WERI-Rb-1 (cell line): ENCODE results near the gene RYR3.

Experiments
- DNase-seq: peaks from one replicate; pipeline ENCODE4 v3.0.0-alpha.2; 2020
- H3K27ac ChIP-seq: fragments of 250-450 bp; sonication (Bioruptor Pico); 2 replicates; pipeline ENCODE4 v1.5.1; 2020; ENCODE audit warnings: mild to moderate bottlenecking, moderate library complexity
- H3K27me3 ChIP-seq: fragments of 250-450 bp; sonication (Bioruptor Pico); 2 replicates; pipeline ENCODE4 v1.5.1; 2021; ENCODE audit warnings: mild to moderate bottlenecking, low read depth, moderate library complexity; ENCODE audit not compliant: insufficient read depth, severe bottlenecking
- H3K36me3 ChIP-seq: fragments of 250-450 bp; sonication (Bioruptor Pico); 2 replicates; pipeline ENCODE4 v1.5.1; 2020; ENCODE audit warnings: mild to moderate bottlenecking, moderate library complexity
- H3K4me3 ChIP-seq: 2 replicates; pipeline ENCODE4 v1.5.1; 2011; ENCODE audit warnings: low read depth, mild to moderate bottlenecking, control low read depth, low read length
- H3K9me3 ChIP-seq: fragments of 250-450 bp; sonication (Bioruptor Pico); 2 replicates; pipeline ENCODE4 v1.5.1; 2021; ENCODE audit warnings: mild to moderate bottlenecking, moderate library complexity; ENCODE audit not compliant: severe bottlenecking
- TF ChIP-seq, protein P1 (sequence below): IDR thresholded peaks from 2 replicates; pipeline ENCODE4 v1.5.1; 2011; ENCODE audit warnings: low read depth, mild to moderate bottlenecking, control low read depth, inconsistent platforms, low read length

The RYR3 gene

GRCh38 chr15:33526532-33526931 lies 215.8 kb downstream of the RYR3 start:
- TF ChIP-seq, protein P1, sequence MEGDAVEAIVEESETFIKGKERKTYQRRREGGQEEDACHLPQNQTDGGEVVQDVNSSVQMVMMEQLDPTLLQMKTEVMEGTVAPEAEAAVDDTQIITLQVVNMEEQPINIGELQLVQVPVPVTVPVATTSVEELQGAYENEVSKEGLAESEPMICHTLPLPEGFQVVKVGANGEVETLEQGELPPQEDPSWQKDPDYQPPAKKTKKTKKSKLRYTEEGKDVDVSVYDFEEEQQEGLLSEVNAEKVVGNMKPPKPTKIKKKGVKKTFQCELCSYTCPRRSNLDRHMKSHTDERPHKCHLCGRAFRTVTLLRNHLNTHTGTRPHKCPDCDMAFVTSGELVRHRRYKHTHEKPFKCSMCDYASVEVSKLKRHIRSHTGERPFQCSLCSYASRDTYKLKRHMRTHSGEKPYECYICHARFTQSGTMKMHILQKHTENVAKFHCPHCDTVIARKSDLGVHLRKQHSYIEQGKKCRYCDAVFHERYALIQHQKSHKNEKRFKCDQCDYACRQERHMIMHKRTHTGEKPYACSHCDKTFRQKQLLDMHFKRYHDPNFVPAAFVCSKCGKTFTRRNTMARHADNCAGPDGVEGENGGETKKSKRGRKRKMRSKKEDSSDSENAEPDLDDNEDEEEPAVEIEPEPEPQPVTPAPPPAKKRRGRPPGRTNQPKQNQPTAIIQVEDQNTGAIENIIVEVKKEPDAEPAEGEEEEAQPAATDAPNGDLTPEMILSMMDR: no peak
- no peaks in the 10 kb centered on the region for H3K36me3 ChIP-seq
- DNase-seq: no peak
- no peaks in the 10 kb centered on the region for H3K9me3 ChIP-seq
- H3K4me3 ChIP-seq: no peak overlapping the region
- H3K27ac ChIP-seq: no peak overlapping the region
- H3K27me3 ChIP-seq: no peaks in the 10 kb centered on the region

GRCh38 chr15:33533197-33533596 lies 222.4 kb downstream of the RYR3 start:
- DNase-seq: no peak
- H3K9me3 ChIP-seq: peaks cover 2% of the 10 kb centered on the region
- H3K4me3 ChIP-seq: no peak overlapping the region
- TF ChIP-seq, protein P1: no peak
- no peaks in the 10 kb centered on the region for H3K27me3 ChIP-seq
- H3K36me3 ChIP-seq: no peaks in the 10 kb centered on the region
- no peak overlapping the region for H3K27ac ChIP-seq

DNA sequence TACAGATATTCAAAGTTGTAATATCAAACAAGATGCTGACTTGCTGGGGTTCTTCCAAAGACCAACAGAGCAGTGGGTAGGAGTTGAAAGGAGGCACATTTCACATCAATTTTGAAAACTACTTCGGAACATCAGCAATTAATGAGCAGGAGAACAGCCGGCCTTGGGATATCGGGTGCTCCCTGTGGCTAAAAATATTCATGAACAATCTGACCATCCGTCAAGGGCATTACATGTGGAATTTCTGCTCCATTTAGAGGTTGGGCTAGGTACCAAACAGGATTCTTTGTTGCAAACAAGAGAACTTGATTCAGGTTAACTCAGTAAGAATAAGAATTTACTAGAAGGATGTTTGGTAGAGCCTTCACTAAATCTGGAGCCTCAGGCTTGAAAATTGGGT lies 223.9 kb downstream of the RYR3 start:
- H3K27ac ChIP-seq: no peak overlapping the region
- H3K9me3 ChIP-seq: peaks cover 3% of the 10 kb centered on the region
- no peak for DNase-seq
- no peaks in the 10 kb centered on the region for H3K36me3 ChIP-seq
- TF ChIP-seq, protein P1: no peak
- H3K27me3 ChIP-seq: no peaks in the 10 kb centered on the region
- H3K4me3 ChIP-seq: no peak overlapping the region

GRCh38 chr15:33535135-33535534 lies 224.4 kb downstream of the RYR3 start:
- no peak overlapping the region for H3K4me3 ChIP-seq
- no peak for DNase-seq
- peaks cover 3% of the 10 kb centered on the region for H3K9me3 ChIP-seq
- TF ChIP-seq, protein P1: no peak
- H3K36me3 ChIP-seq: no peaks in the 10 kb centered on the region
- H3K27ac ChIP-seq: no peak overlapping the region
- no peaks in the 10 kb centered on the region for H3K27me3 ChIP-seq

DNA sequence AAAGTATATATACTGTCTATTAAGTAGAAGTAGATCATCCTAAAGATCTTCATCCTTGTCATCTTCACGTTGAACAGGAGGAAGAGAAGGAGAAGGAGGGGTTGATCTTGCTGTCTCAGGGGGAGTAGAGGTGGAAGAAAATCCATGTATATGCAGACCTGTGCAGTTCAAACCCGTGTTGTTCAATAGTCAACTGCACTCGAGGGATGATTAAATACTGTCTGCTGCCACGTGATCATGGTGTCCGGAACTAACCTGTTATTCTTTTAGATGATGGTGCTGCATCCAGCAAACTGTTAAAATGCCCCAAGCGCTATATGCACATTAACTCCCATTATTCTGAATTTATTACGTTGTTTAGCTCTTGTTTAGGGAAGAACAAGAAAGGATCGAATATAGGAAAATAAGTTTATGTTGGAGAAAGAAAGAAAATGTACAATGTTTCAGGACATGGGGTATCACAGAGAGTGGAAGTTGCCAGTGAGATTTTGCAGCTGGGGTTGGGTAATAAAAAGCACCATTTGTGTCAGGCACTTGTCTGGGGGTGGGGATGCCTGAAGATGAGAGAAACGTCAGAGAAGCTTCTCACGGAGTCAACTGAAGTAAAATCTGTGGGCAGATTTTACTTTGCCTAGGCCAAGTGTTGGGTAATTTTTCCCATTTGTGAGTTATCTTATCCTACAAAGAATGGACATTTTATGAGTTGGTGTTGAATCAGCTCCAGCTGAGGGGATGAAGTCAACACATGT lies 229.2 kb downstream of the RYR3 start:
- no peak overlapping the region for H3K4me3 ChIP-seq
- peaks cover 3% of the 10 kb centered on the region for H3K9me3 ChIP-seq
- no peak for DNase-seq
- no peaks in the 10 kb centered on the region for H3K27me3 ChIP-seq
- H3K27ac ChIP-seq: no peak overlapping the region
- H3K36me3 ChIP-seq: no peaks in the 10 kb centered on the region
- TF ChIP-seq, protein P1: no peak

DNA sequence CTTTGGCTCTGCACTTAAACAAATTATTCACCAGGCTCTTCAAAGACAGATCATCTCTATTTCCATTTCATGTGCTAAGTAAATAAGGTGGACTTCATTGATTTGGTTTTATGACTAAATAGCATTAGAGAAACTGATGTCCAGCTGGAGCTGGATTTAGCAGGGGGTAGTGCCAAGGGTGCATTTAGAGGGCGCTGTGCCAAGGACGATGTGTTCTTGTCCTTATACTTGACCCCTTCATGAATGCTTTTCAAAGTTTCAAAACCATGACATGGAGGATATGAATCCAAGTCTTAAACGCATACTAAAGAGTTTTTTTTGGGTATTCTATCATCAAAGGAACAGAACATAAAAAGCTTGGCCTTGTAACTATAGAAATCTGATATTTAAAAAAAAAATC lies 233.2 kb downstream of the RYR3 start:
- H3K4me3 ChIP-seq: no peak overlapping the region
- H3K27ac ChIP-seq: no peak overlapping the region
- H3K9me3 ChIP-seq: peaks cover 5% of the 10 kb centered on the region
- peak; percentile 26 for DNase-seq
- no peaks in the 10 kb centered on the region for H3K36me3 ChIP-seq
- TF ChIP-seq, protein P1: peak; percentile 31
- no peaks in the 10 kb centered on the region for H3K27me3 ChIP-seq
